Activated CD8-positive, alpha-beta memory T cell treated with anti-CD3 and anti-CD28 coated beads for 48 hours (primary cell): Measurements from ENCODE around the gene ZNF503.

ENCODE experiments used
- DNase-seq, 3 experiments: peaks; one replicate each; pipeline ENCODE4 v3.0.0-alpha.2; 2020; ENCODE audit warnings: low read depth in 2 of 3, low spot score in 2 of 3

ZNF503 gene

GRCh38 chr10:75431180-75432111 is 29.9 kb upstream of the ZNF503 start, which contains the start of gene LRMDA:
TSS of gene LRMDA (plus strand) at chr10:75431624.
- no peak for DNase-seq

- DNase-seq: no peak
Measured at GRCh38 chr10:75430000-75430763, 28.6 kb upstream of the ZNF503 start.

DNA sequence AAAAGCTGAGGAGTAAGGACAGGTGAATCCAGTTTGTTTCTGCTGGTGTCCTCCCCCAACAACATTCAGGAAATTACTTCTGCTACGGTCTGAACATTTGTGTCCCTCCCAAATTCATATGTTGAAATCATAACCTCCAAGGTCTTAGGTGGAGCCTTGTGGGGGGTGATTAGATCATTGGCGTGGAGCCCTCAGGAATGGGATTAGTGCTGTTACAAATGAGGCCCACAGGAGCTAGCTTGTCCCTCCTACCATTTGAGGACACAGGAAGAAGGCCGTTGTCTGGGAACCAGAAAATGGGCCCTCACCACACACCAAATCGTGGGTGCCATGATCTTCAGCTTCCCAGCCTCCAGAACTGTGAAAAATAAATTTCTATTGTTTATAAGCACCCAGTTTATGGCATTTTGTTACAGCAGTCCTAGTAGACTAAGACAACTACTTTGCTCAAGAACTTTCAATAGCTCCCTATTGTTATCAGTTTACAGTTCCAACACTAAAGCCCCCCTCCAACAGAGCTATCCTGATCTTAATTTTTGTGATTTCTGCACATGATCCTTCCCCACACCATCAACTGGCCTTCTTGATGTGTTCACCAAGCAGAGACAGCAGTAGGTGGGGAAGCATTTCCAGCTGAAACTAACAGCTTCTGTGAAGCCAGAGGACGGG is 27.7 kb upstream of the ZNF503 start:
- DNase-seq: no peak

DNA sequence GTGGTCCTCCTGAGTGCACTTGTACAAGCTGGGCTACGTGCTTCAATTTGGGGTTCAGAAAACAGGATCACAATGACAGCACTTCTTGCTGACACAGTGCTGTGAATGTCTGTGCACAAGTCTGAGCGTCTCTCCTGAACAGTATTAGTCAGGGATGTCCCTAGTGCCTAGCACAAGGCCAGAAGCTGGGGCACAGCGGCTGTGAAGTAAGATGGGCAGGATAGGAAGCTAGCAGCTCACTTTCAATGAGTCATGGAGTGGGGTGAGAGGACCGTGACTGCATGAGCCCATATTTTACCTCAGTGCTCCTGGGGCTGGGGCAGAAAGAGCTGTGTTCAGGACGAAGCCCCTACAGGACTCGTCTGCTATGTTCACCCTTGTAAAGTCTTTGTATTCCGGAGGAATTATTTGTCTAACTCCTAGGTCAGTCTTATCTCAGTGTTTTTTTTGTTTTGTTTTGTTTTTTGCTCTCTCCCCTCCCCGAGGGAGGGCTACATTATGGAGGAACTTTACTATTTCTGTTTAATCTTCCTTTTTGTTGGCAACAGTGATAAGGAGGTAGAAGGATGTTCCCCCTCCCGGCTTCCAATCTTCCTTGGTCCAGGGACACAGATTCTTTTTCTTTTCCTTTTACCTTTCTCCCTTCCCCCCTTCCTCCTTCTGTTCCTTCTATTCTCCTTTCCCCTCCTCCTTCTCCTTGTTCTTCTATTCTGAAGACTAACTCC is 27.0 kb upstream of the ZNF503 start:
- no peak for DNase-seq

DNA sequence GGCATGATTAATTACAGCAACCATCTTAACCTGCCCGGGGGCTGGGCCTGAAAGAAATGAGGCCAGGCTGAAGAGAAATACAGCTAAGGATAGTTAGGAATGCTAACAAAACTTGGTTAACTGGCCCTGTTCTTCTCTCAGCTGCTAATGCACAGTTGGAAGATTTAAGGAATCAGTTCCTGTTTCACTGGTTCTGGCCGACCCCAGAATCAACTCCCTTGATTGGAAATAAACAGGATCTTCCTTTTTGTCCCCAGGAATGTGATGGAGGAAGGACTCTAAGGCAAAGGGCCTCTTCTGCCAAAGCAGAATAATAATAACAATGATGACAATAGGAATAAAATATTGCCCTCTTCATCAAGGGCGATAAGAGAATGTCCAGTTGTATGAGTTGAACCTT is 26.4 kb upstream of the ZNF503 start:
- no peak for DNase-seq

- no peak for DNase-seq
Measured at GRCh38 chr10:75426880-75427279, 25.3 kb upstream of the ZNF503 start.

DNA sequence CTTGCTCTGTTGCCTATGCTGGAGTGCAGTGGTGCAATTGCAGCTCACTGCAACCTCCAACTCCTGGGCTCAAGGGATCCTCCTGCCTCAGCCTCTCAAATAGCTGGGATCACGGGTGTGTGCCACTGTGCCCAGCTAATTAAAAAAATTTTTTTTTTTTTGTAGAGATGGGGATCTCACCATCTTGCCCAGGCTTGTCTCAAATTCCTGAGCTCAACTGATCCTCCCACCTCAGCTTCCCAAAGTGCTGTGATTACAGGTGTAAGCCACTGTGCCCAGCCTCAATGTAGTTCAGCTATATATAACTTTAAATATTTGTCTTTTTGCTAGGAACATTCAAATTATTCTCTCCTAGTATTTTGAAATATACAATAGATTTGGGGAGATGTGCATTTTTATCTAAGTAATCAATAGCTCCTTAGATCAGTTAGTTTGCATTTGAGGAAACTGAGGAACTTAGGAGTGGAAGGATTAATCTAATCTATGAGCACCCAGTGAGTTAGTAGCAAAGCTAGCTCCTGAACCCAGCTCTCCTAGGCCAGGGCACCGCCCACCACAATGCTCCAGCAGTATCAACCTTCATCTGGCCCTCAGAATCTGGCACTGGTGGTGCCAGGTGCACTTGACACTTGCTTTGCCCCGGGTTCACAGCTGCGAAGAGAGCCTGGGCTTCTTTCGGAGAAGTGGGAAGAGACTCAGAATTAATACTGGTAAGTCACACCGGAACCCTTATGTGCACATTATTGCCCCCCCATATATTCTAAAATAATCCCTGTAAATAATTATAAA is 23.9 kb upstream of the ZNF503 start:
- DNase-seq: no peak

GRCh38 chr10:75424571-75424970 is 23.0 kb upstream of the ZNF503 start:
- DNase-seq: no peak

GRCh38 chr10:75422913-75423312 is 21.3 kb upstream of the ZNF503 start:
- DNase-seq: no peak

DNA sequence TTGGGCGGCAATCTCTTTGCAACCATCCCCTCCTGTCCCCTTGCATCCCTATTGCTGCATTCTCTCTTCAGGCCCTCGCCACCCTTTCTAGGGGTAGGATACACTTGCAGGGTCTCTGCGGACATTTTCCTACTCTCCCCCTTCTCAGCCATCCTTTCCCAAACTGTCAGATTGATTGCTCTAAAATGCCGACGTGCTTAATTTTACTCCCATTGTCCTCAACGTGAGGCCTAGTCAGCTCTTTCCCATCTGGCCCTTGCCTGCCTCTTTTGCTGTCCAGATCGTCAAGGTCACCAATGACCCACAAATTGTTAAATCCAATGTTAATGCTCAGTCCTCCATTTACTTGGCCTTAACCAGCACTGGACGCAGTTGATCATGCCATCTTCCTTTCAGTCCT is 17.1 kb upstream of the ZNF503 start:
- DNase-seq: no peak

DNA sequence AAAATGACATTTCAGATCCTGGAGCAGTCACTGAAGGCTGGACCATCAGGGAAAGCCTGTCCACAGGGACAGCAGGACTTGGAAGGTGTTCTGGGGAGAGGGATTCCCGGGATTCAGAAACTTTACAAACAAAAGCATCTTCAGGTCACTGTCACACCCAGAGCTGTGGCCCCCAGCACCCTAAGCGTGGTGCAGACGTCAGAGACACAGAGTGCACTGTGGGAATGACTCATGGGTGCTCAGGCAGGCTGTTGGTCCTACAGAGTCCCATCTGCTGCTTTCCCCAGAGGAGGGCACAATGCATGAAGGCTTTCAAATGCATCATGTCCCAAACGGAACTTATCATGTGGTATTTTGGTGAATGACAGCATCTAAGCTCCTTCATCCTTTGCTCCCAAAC is 16.7 kb upstream of the ZNF503 start:
- no peak for DNase-seq

DNA sequence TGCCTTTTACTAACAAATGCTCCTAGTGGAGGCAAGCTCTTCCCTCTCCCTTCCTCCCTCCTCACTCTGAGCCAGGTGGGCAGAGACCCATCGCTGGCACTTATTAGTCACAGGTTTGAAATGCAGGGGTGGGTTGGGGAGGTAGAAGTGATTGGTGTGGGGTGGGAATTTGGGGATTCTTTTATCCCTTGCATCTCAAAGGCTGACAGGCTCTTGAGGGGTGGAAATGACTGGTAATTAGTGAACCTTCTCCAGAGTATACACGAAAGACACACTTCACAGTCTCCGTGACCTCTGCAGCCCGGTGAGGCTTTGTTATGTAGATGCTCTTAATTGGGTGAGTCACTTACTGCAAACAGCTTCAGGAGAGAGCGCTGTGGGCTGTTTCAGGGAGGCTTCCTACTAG is 16.0 kb upstream of the ZNF503 start:
- no peak for DNase-seq

GRCh38 chr10:75414527-75414926 is 13.0 kb upstream of the ZNF503 start:
- DNase-seq: no peak

DNA sequence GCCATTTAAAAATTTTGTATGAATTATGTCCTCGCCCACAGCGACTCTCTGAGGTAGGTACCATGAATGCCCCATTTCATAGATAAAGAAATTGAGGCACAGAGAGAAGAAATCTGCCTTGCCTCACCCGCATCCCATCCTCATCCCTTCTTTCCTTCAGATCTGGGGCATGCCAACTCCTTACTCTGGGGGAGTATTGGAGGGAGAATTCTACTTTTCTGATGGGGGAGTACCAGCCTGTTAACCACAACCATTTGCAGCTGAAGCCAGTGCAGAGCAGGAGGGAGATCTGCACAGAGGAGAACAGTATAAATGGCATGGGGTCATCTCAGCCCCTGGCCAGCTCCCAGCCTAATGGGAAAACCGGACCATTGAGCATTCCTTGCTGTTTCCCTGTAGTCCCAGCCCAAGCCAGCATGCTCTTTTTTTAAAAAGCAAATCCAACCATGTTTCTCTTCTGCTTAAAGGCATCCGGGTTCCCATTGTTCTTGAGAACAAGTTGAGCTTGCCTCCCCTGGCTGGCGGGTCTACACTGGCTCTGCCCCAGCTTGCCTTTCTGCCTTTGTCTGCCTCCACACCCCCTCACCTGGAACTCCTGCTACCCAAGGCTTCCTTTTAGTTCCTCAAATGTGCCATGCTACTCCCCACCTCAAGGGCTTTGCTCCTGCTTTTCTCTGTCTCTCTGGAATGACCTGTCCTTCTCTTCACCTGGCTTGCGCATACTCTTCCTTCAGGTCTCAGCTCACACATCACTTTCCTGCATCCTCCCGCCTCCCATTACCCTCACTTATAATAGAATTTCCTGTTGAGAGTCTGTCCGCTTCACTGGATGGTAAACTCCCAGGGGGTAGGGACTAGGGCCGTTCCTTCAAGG is 8.8 kb upstream of the ZNF503 start:
- DNase-seq: no peak

GRCh38 chr10:75408911-75409885 is 7.6 kb upstream of the ZNF503 start:
- no peak for DNase-seq

GRCh38 chr10:75408509-75408875 is 6.9 kb upstream of the ZNF503 start:
- no peak for DNase-seq

DNA sequence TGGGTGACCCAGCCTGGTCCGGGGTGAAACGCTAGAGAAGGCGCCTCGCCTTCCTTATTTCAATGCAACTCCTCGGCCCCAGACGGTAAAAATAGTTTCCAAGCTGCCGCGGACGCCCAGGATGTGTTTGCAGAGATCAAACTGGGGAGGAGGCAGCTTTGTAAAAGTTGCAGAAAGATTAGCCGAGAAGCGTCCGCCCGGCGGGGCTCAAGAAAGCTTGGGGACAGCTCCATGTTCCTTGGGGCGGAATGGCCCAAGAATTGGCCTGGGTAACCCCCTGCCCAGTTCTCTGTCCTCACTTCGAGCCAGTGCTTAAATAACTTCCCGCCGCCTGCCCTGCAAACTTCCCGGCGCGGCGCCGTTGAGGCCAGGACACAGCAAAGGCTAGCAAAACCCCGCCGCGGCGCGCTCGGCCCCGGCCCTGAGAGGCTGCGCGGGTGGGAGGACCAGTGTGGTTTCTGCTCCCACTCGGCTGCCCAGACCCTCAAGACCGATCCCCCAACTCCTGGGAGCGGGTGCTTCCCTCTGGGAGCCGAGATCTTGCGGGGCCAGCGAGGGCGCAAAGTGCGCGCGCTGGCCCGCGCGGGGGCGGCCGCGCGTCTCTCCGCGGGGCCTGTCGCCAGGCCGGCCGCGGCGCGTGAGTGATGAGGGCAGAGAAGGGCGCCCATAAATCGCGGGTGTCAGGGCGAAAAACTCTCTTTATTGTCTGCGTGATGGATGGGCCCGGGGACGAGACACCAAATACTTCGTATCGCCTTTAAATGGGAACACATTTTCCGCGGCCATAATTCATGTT is 6.3 kb upstream of the ZNF503 start:
- DNase-seq: no peak
